Hepatocyte (in vitro differentiated cells): Measurements from ENCODE around the gene ATP2B3.

Source experiments
- CTCF ChIP-seq: fragments of 200-600 bp; sonication (generic); IDR thresholded peaks from 2 replicates; pipeline ENCODE4 v1.5.1; 2016; ENCODE audit warnings: antibody characterized with exemption, mild to moderate bottlenecking; ENCODE audit not compliant: poor library complexity
- EZH2 ChIP-seq: fragments of 200-600 bp; sonication (generic); IDR thresholded peaks from 2 replicates; pipeline ENCODE4 v1.6.1; 2016; ENCODE audit warnings: antibody characterized with exemption, mild to moderate bottlenecking, borderline replicate concordance

DNA sequence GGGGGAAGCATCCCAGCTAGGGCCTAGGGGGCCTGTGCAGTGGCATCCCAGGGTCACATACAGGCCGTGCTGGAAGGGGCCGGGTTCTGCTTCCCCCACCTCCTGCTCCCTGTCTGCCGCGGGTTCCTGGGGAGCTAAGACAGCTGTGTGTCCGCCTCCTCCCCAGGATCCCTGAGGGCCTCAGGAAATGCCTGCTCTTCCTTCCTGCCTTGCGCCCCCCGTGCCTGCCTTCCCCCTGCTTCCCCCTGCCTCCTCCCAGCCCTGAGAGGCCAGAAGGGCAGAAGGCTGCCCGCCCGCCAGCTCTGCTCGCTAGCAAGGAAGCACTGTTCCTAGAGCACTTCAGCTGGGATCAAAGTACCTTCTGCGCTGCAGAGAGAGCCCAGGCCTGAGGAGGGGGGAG, 25.5 kb upstream of the ATP2B3 start:
- TF ChIP-seq CTCF (no peak), EZH2 (no peak)
